ENCODE measurements around the gene BTN1A1. TPM values are rescaled to one million over a fixed set of nuclear protein-coding genes. Genes with fewer than 3 reads are reported as not detected.

BTN1A1 gene
- total and polyA plus RNA-seq, 10 of the 15 experiments (the other 5 are each of a cell fraction or from before 2014, with no cell fraction given), result 0.05 to 2.2 (median 0.87) TPM

GRCh38 chr6:26478100-26478984 is 21.8 kb upstream of the BTN1A1 start:
- Histone ChIP-seq H3K36me3 (ENCODE audit: control insufficient read depth in 2 of 2, insufficient read depth in 2 of 2, low read length in 1 of 2) (no peaks in the 10 kb centered on the region), H3K79me2 (ENCODE audit: control insufficient read depth, insufficient read depth, low read length) (peaks cover 13% of the 10 kb centered on the region), H3K9me3 (replicated peaks; ENCODE audit: control insufficient read depth, insufficient read depth, low read length) (no peaks in the 10 kb centered on the region), H4K20me1 (ENCODE audit: control insufficient read depth, insufficient read depth) (no peaks in the 10 kb centered on the region), H3K4me2 (ENCODE audit: control insufficient read depth, insufficient read depth) (no peak overlapping the region), H2AFZ (ENCODE audit: control insufficient read depth, low read depth, low read length) (no peak overlapping the region), H3K27ac (ENCODE audit: control insufficient read depth, insufficient read depth) (no peak overlapping the region), H3K4me1 (ENCODE audit: control insufficient read depth, insufficient read depth, low read length) (peaks cover 19% of the 10 kb centered on the region), H3K27me3 (replicated peaks in 1 of 2; ENCODE audit: control insufficient read depth in 2 of 2, insufficient read depth in 2 of 2, low read length in 1 of 2) (no peaks in the 10 kb centered on the region), H3K4me3 (no peak overlapping the region), H3K9ac (ENCODE audit: control insufficient read depth, insufficient read depth, low read length) (no peak overlapping the region)
- BruUV-seq (replicated peaks), result no TSS peak
- no peak for ATAC-seq
- ChIA-PET SMC1A (ENCODE audit: uncharacterized antibody, unreplicated experiment) (interaction anchor here (0.5 to 1.9 kb wide), 5 partner anchors 14 to 91 kb away, joined by 3 to 4 read pairs (median 3); no protein-coding TSS in a partner anchor), CTCF (no interaction called here), RAD21 (ENCODE audit: unreplicated experiment) (interaction anchor here (1.0 kb wide), 2 partner anchors 11 to 112 kb away, joined by 3 to 4 read pairs; no protein-coding TSS in a partner anchor), POLR2A (interaction anchor here (0.8 to 1.2 kb wide), 3 partner anchors 12 to 32 kb away, joined by 3 to 7 read pairs (median 3); no protein-coding TSS in a partner anchor)
- no peak for FAIRE-seq
- intact Hi-C loops (cut with micrococcal nuclease; ENCODE audit: unreplicated experiment), result no loop called here
- DNase-seq (ENCODE audit: low read depth, low spot score), result no peak
- TF ChIP-seq POLR2A (IDR thresholded peaks at IDR 0.05; ENCODE audit: low read depth, low read length) (no peak), ATF7 (IDR thresholded peaks at IDR 0.05; ENCODE audit: low read depth) (no peak), HDAC2 (IDR thresholded peaks at IDR 0.05) (no peak), NR2F1 (conservative IDR thresholded peaks at IDR 0.05) (no peak), BCL11A (IDR thresholded peaks at IDR 0.05; ENCODE audit: low read depth, low read length) (no peak), BACH1 (IDR thresholded peaks at IDR 0.05; ENCODE audit: borderline replicate concordance) (no peak), CHD4 (IDR thresholded peaks at IDR 0.05) (no peak), NFIC (IDR thresholded peaks at IDR 0.05; ENCODE audit: low read depth, low read length) (no peak), CHD2 (IDR thresholded peaks at IDR 0.05; ENCODE audit: borderline replicate concordance, low read depth, low read length) (no peak)
- TF ChIP-seq, protein P1, sequence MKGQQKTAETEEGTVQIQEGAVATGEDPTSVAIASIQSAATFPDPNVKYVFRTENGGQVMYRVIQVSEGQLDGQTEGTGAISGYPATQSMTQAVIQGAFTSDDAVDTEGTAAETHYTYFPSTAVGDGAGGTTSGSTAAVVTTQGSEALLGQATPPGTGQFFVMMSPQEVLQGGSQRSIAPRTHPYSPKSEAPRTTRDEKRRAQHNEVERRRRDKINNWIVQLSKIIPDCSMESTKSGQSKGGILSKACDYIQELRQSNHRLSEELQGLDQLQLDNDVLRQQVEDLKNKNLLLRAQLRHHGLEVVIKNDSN (IDR thresholded peaks at IDR 0.05; ENCODE audit: borderline replicate concordance, extremely low read length, insufficient read depth, low read depth, low read length), result no peak
- TF ChIP-seq, protein P2, sequence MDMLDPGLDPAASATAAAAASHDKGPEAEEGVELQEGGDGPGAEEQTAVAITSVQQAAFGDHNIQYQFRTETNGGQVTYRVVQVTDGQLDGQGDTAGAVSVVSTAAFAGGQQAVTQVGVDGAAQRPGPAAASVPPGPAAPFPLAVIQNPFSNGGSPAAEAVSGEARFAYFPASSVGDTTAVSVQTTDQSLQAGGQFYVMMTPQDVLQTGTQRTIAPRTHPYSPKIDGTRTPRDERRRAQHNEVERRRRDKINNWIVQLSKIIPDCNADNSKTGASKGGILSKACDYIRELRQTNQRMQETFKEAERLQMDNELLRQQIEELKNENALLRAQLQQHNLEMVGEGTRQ (IDR thresholded peaks at IDR 0.05; ENCODE audit: borderline replicate concordance, low read depth, low read length), result no peak
- in situ Hi-C loops (cut with MboI), result no loop called here
- whole genome bisulfite sequencing (ENCODE audit: insufficient coverage, insufficient replicate concordance, low lambda C conversion rate, missing lambda C conversion rate), result 47% methylated on average over 2 of the region's 2 CpGs

Data from GM12878 (cell line).